ENCODE results near the gene SPEG.

Gene SPEG

DNA sequence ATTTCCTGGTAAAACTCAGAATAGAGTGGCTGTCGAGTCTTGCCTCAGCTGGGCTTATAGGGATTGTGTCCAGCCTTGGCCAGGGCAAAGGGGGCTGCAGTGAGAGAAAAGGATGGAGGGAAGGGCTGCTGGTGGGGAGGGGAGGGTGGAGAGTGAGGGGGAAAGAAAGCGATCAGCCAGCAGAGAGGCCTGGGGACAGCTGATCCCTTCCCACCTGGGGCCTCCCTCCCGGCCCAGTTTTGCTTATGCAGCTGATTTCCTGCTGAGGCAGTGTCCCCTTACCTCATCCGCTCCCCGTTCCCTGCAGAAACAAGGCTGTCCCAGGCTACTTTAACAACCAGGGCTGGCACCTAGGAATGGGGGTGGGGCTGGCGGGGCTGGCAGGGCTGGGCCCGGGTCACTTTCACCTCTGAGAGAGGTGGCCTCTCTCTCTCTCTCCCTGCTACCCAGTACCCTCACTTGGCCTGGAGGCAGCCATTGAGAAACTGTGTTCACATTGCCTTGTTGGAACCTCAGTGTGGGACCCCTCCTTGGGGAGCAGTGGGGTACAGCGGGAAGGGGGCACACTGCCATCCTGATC, 51.8 kb downstream of the SPEG start:
- Histone ChIP-seq H3K36me3 (ENCODE audit: control insufficient read depth, insufficient read depth, low read length) (no peaks in the 10 kb centered on the region), H3K4me3 (ENCODE audit: insufficient read depth, low read depth, low read length, poor library complexity, severe bottlenecking) (no peak overlapping the region), H3K4me1 (ENCODE audit: control insufficient read depth, insufficient read depth, low read length, poor library complexity, severe bottlenecking) (peaks cover 13% of the 10 kb centered on the region), H3K27ac (ENCODE audit: insufficient read depth, low read length, poor library complexity, severe bottlenecking) (no peak overlapping the region), H3K27me3 (replicated peaks; ENCODE audit: control insufficient read depth, insufficient read depth, low read length, poor library complexity, severe bottlenecking) (peaks cover 37% of the 10 kb centered on the region), H3K9me3 (ENCODE audit: control insufficient read depth, low read length) (no peaks in the 10 kb centered on the region)
- DNase-seq, result no peak

DNA sequence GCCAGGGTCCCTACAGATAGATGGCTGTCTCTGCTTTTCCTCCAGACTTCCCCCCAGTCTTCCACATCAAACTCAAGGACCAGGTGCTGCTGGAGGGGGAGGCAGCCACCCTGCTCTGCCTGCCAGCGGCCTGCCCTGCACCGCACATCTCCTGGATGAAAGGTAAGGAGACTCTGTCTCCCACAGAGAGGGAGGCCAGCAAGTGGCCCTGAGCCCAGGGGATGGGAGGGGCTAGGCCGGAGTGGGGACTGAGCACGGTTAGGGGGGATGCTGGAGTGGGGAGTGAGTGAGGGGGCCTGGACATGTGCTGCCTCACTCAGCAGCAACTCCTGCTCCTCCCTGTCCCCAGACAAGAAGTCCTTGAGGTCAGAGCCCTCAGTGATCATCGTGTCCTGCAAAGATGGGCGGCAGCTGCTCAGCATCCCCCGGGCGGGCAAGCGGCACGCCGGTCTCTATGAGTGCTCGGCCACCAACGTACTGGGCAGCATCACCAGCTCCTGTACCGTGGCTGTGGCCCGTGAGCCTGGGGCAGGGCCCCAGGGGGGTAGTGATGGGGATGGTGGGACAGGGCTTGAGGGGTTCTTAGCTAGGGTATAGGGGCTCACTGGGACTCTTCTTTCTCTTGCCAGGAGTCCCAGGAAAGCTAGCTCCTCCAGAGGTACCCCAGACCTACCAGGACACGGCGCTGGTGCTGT, 53.7 kb downstream of the SPEG start:
- Histone ChIP-seq H3K27ac (ENCODE audit: insufficient read depth, low read length, poor library complexity, severe bottlenecking) (no peak overlapping the region), H3K27me3 (replicated peaks; ENCODE audit: control insufficient read depth, insufficient read depth, low read length, poor library complexity, severe bottlenecking) (peaks cover 40% of the 10 kb centered on the region), H3K4me3 (ENCODE audit: insufficient read depth, low read depth, low read length, poor library complexity, severe bottlenecking) (no peak overlapping the region), H3K36me3 (ENCODE audit: control insufficient read depth, insufficient read depth, low read length) (no peaks in the 10 kb centered on the region), H3K4me1 (ENCODE audit: control insufficient read depth, insufficient read depth, low read length, poor library complexity, severe bottlenecking) (peaks cover 13% of the 10 kb centered on the region), H3K9me3 (ENCODE audit: control insufficient read depth, low read length) (no peaks in the 10 kb centered on the region)
- DNase-seq, result no peak

DNA sequence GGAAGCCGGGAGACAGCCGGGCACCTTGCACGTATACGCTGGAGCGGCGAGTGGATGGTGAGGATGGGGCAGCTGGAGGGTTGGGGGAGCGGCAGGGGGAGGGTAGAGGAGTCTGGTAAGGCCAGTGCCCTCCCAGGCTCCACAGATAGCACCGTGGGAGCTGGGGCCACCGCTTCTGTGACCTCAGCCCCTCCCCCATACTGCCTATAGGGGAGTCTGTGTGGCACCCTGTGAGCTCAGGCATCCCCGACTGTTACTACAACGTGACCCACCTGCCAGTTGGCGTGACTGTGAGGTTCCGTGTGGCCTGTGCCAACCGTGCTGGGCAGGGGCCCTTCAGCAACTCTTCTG, 54.2 kb downstream of the SPEG start:
- no peak overlapping the region for H3K4me3 ChIP-seq (ENCODE audit: insufficient read depth, low read depth, low read length, poor library complexity, severe bottlenecking)
- no peaks in the 10 kb centered on the region for H3K36me3 ChIP-seq (ENCODE audit: control insufficient read depth, insufficient read depth, low read length)
- DNase-seq, result no peak
- no peaks in the 10 kb centered on the region for H3K9me3 ChIP-seq (ENCODE audit: control insufficient read depth, low read length)
- peaks cover 11% of the 10 kb centered on the region for H3K4me1 ChIP-seq (ENCODE audit: control insufficient read depth, insufficient read depth, low read length, poor library complexity, severe bottlenecking)
- H3K27ac ChIP-seq (ENCODE audit: insufficient read depth, low read length, poor library complexity, severe bottlenecking), result no peak overlapping the region
- peaks cover 41% of the 10 kb centered on the region for H3K27me3 ChIP-seq (replicated peaks; ENCODE audit: control insufficient read depth, insufficient read depth, low read length, poor library complexity, severe bottlenecking)

DNA sequence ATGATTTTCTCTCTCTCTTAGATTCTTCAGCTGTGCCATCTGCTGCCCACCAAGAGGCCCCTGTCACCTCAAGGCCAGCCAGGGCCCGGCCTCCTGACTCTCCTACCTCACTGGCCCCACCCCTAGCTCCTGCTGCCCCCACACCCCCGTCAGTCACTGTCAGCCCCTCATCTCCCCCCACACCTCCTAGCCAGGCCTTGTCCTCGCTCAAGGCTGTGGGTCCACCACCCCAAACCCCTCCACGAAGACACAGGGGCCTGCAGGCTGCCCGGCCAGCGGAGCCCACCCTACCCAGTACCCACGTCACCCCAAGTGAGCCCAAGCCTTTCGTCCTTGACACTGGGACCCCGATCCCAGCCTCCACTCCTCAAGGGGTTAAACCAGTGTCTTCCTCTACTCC, 54.7 kb downstream of the SPEG start:
- H3K9me3 ChIP-seq (ENCODE audit: control insufficient read depth, low read length), result no peaks in the 10 kb centered on the region
- peaks cover 36% of the 10 kb centered on the region for H3K27me3 ChIP-seq (replicated peaks; ENCODE audit: control insufficient read depth, insufficient read depth, low read length, poor library complexity, severe bottlenecking)
- H3K27ac ChIP-seq (ENCODE audit: insufficient read depth, low read length, poor library complexity, severe bottlenecking), result no peak overlapping the region
- peaks cover 7% of the 10 kb centered on the region for H3K4me1 ChIP-seq (ENCODE audit: control insufficient read depth, insufficient read depth, low read length, poor library complexity, severe bottlenecking)
- H3K36me3 ChIP-seq (ENCODE audit: control insufficient read depth, insufficient read depth, low read length), result no peaks in the 10 kb centered on the region
- H3K4me3 ChIP-seq (ENCODE audit: insufficient read depth, low read depth, low read length, poor library complexity, severe bottlenecking), result no peak overlapping the region
- DNase-seq, result no peak

DNA sequence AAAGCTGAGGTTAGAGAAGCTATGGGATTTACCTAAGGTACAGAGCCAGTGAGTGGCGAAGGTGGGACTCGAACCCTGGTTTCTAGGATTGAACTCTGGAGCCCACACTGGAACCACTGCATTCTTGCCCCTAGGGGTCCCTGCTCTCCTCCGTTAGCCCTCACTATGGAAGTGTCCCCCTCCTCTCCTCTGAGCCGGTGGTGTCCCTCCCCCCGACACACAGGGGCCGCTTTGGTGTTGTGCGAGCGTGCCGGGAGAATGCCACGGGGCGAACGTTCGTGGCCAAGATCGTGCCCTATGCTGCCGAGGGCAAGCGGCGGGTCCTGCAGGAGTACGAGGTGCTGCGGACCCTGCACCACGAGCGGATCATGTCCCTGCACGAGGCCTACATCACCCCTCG, 55.5 kb downstream of the SPEG start:
- DNase-seq, result no peak
- Histone ChIP-seq H3K4me1 (ENCODE audit: control insufficient read depth, insufficient read depth, low read length, poor library complexity, severe bottlenecking) (no peaks in the 10 kb centered on the region), H3K27ac (ENCODE audit: insufficient read depth, low read length, poor library complexity, severe bottlenecking) (no peak overlapping the region), H3K9me3 (ENCODE audit: control insufficient read depth, low read length) (no peaks in the 10 kb centered on the region), H3K36me3 (ENCODE audit: control insufficient read depth, insufficient read depth, low read length) (no peaks in the 10 kb centered on the region), H3K4me3 (ENCODE audit: insufficient read depth, low read depth, low read length, poor library complexity, severe bottlenecking) (no peak overlapping the region), H3K27me3 (replicated peaks; ENCODE audit: control insufficient read depth, insufficient read depth, low read length, poor library complexity, severe bottlenecking) (peaks cover 34% of the 10 kb centered on the region)

DNA sequence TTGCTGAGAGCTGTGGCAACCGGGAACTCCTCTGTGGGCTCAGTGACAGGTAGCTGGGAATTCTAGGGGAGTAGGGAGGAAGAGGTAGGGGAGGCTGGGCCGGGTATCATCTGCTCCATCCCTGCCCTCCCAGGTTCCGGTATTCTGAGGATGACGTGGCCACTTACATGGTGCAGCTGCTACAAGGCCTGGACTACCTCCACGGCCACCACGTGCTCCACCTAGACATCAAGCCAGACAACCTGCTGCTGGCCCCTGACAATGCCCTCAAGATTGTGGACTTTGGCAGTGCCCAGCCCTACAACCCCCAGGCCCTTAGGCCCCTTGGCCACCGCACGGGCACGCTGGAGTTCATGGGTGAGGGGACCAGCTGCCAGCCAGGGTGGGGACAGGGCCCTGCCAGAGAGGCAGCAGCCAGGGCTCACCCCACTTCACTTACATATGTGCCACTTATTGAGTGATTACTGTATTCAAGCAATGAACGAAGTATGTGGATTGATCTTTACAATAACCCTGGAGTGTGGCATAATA, 56.0 kb downstream of the SPEG start:
- Histone ChIP-seq H3K27ac (ENCODE audit: insufficient read depth, low read length, poor library complexity, severe bottlenecking) (no peak overlapping the region), H3K4me3 (ENCODE audit: insufficient read depth, low read depth, low read length, poor library complexity, severe bottlenecking) (no peak overlapping the region), H3K4me1 (ENCODE audit: control insufficient read depth, insufficient read depth, low read length, poor library complexity, severe bottlenecking) (no peaks in the 10 kb centered on the region), H3K27me3 (replicated peaks; ENCODE audit: control insufficient read depth, insufficient read depth, low read length, poor library complexity, severe bottlenecking) (peaks cover 32% of the 10 kb centered on the region), H3K36me3 (ENCODE audit: control insufficient read depth, insufficient read depth, low read length) (no peaks in the 10 kb centered on the region), H3K9me3 (ENCODE audit: control insufficient read depth, low read length) (no peaks in the 10 kb centered on the region)
- DNase-seq, result no peak

DNA sequence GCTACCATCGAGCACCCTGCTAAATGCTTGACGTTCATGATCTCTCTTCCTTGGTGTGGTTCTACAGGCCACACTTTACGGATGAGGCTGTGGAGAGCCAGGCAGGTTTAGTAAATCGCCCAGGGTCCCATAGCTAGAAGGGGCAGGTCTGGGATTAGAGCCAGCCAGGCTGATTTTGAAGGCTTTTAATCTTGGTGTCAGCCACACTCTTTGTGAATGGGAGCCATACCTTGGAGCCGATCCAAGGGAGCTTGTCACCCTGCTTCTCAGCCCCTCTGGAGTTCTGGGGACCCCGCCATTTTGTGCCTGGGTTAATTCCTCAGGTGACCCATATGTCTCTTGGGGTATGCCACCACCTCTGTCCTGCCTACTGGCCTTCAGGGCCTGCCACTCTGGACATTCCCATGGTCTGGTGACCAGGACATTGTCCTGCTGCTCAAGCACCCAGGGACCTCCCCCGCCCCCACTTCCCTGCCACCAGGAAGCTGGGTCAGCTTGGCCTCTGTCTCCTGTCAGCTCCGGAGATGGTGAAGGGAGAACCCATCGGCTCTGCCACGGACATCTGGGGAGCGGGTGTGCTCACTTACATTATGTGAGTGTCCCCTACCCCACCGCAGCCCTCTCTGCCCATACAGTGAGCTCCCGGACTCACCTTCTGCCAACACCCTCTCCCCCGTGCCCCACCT, 56.8 kb downstream of the SPEG start:
- Histone ChIP-seq H3K4me1 (ENCODE audit: control insufficient read depth, insufficient read depth, low read length, poor library complexity, severe bottlenecking) (no peaks in the 10 kb centered on the region), H3K27ac (ENCODE audit: insufficient read depth, low read length, poor library complexity, severe bottlenecking) (no peak overlapping the region), H3K9me3 (ENCODE audit: control insufficient read depth, low read length) (no peaks in the 10 kb centered on the region), H3K27me3 (replicated peaks; ENCODE audit: control insufficient read depth, insufficient read depth, low read length, poor library complexity, severe bottlenecking) (peaks cover 35% of the 10 kb centered on the region), H3K36me3 (ENCODE audit: control insufficient read depth, insufficient read depth, low read length) (no peaks in the 10 kb centered on the region), H3K4me3 (ENCODE audit: insufficient read depth, low read depth, low read length, poor library complexity, severe bottlenecking) (no peak overlapping the region)
- DNase-seq, result no peak

DNA sequence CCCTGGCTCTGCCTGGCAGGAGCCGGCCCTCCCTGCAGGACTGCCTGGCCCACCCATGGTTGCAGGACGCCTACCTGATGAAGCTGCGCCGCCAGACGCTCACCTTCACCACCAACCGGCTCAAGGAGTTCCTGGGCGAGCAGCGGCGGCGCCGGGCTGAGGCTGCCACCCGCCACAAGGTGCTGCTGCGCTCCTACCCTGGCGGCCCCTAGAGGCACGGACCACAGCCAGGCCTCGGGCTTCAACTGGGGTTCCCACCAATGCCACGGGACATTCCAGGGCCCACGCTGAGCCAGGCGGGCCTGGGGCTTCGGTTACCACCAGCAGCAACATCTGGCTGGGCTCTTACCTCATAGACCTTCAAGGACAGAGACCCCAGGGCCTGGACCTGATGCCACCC, 57.9 kb downstream of the SPEG start:
- DNase-seq, result no peak
- peaks cover 43% of the 10 kb centered on the region for H3K27me3 ChIP-seq (replicated peaks; ENCODE audit: control insufficient read depth, insufficient read depth, low read length, poor library complexity, severe bottlenecking)
- H3K36me3 ChIP-seq (ENCODE audit: control insufficient read depth, insufficient read depth, low read length), result no peaks in the 10 kb centered on the region
- no peaks in the 10 kb centered on the region for H3K9me3 ChIP-seq (ENCODE audit: control insufficient read depth, low read length)
- peaks cover 10% of the 10 kb centered on the region for H3K4me1 ChIP-seq (ENCODE audit: control insufficient read depth, insufficient read depth, low read length, poor library complexity, severe bottlenecking)
- no peak overlapping the region for H3K27ac ChIP-seq (ENCODE audit: insufficient read depth, low read length, poor library complexity, severe bottlenecking)
- H3K4me3 ChIP-seq (ENCODE audit: insufficient read depth, low read depth, low read length, poor library complexity, severe bottlenecking), result no peak overlapping the region

DNA sequence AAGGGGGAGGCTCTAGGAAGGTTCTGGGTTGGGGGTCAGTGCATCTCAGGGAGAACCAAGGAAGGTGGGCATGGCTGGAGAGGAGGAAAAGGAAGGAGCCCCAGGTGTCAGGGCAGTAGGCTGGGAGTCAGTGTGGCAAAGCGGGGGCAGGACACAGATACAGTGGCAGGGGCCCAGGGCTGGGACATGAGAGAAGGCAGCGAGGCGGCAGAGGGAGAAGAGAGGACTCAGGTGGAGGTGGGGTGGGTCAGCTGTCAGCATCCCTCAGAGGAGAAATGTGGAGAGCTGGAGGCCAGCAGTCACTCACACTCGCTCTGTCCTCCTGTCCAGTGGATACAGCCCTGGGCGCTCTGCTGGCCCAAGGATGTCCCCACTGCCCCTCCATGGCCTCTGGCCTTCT, 58.4 kb downstream of the SPEG start:
- Histone ChIP-seq H3K27me3 (replicated peaks; ENCODE audit: control insufficient read depth, insufficient read depth, low read length, poor library complexity, severe bottlenecking) (peaks cover 47% of the 10 kb centered on the region), H3K27ac (ENCODE audit: insufficient read depth, low read length, poor library complexity, severe bottlenecking) (no peak overlapping the region), H3K9me3 (ENCODE audit: control insufficient read depth, low read length) (no peaks in the 10 kb centered on the region), H3K4me1 (ENCODE audit: control insufficient read depth, insufficient read depth, low read length, poor library complexity, severe bottlenecking) (peaks cover 16% of the 10 kb centered on the region), H3K36me3 (ENCODE audit: control insufficient read depth, insufficient read depth, low read length) (no peaks in the 10 kb centered on the region), H3K4me3 (ENCODE audit: insufficient read depth, low read depth, low read length, poor library complexity, severe bottlenecking) (no peak overlapping the region)
- no peak for DNase-seq

DNA sequence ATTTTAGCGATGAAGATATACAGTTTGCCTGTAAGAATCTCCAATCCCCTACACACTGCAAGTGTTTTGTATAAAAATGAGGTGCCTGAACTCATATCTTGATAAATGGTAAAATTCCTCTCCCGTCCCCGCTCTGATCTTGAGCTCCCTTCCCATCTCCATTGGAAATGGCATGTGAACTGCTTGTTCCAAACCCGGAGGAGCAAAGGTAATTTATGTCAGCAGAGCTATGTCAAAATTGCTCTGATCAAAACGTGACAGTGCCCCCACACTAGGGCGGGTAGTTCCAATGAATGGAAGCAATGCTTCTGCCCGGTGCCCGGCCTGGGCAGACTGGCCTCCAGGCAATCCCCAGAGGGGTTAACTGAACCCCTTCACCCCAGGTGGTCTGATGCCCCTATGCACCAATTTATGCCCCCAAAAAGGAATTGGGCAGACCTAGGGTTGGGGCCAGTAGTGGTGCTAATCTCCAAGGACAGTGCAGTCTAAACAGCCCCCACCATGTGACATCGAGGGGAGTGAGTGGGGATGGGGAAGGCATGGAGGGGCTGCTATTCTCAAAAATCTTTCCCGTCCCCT, 60.4 kb downstream of the SPEG start:
- peaks cover 47% of the 10 kb centered on the region for H3K27me3 ChIP-seq (replicated peaks; ENCODE audit: control insufficient read depth, insufficient read depth, low read length, poor library complexity, severe bottlenecking)
- H3K4me3 ChIP-seq (ENCODE audit: insufficient read depth, low read depth, low read length, poor library complexity, severe bottlenecking), result no peak overlapping the region
- no peak overlapping the region for H3K27ac ChIP-seq (ENCODE audit: insufficient read depth, low read length, poor library complexity, severe bottlenecking)
- no peaks in the 10 kb centered on the region for H3K9me3 ChIP-seq (ENCODE audit: control insufficient read depth, low read length)
- DNase-seq, result no peak
- peaks cover 26% of the 10 kb centered on the region for H3K4me1 ChIP-seq (ENCODE audit: control insufficient read depth, insufficient read depth, low read length, poor library complexity, severe bottlenecking)
- H3K36me3 ChIP-seq (ENCODE audit: control insufficient read depth, insufficient read depth, low read length), result no peaks in the 10 kb centered on the region
